OCI-LY1 (cell line): ENCODE measurements around the gene ITPRIPL2.

ENCODE experiments used
- H2AFZ ChIP-seq: fragments of 200-600 bp; sonication (generic), shearing (Covaris generic); 2 replicates; pipeline ENCODE4 v1.6.0; 2014; ENCODE audit warnings: antibody characterized with exemption, mild to moderate bottlenecking, low read length
- H3F3A ChIP-seq: fragments of 200-600 bp; sonication (generic), shearing (Covaris generic); 2 replicates; pipeline ENCODE4 v1.6.0; 2014; ENCODE audit warnings: mild to moderate bottlenecking, antibody characterized with exemption, low read length, moderate library complexity; ENCODE audit not compliant: insufficient read depth
- H3K27ac ChIP-seq: fragments of 200-600 bp; sonication (generic); 2 replicates; pipeline ENCODE4 v1.5.1; 2014; ENCODE audit warnings: low read length, mixed run types, mild to moderate bottlenecking, low read depth; ENCODE audit not compliant: poor library complexity, severe bottlenecking
- H3K27me3 ChIP-seq: fragments of 200-600 bp; sonication (generic); 2 replicates; pipeline ENCODE4 v1.6.0; 2014; ENCODE audit warnings: antibody characterized with exemption, mild to moderate bottlenecking, low read length, moderate library complexity; ENCODE audit not compliant: insufficient read depth
- H3K36me3 ChIP-seq: fragments of 200-600 bp; sonication (generic); 2 replicates; pipeline ENCODE4 v1.6.1; 2014; ENCODE audit warnings: mild to moderate bottlenecking, antibody characterized with exemption, low read length, moderate library complexity, mixed read lengths; ENCODE audit not compliant: insufficient read depth
- H3K4me1 ChIP-seq: fragments of 200-600 bp; sonication (generic); 2 replicates; pipeline ENCODE4 v1.5.1; 2014; ENCODE audit warnings: mild to moderate bottlenecking, low read length, moderate library complexity; ENCODE audit not compliant: insufficient read depth, severe bottlenecking
- H3K4me2 ChIP-seq: fragments of 200-600 bp; sonication (generic), shearing (Covaris generic); 2 replicates; pipeline ENCODE4 v1.6.1; 2014; ENCODE audit warnings: low read length
- H3K4me3 ChIP-seq: fragments of 200-600 bp; sonication (generic); 2 replicates; pipeline ENCODE4 v1.5.1; 2014; ENCODE audit warnings: low read length, low read depth, mild to moderate bottlenecking, mixed read lengths; ENCODE audit not compliant: poor library complexity, severe bottlenecking
- H3K79me2 ChIP-seq: fragments of 200-600 bp; shearing (Covaris generic); 2 replicates; pipeline ENCODE4 v1.6.1; 2016; ENCODE audit warnings: mixed run types, low read length, mixed read lengths; ENCODE audit not compliant: insufficient read depth
- H3K9ac ChIP-seq: fragments of 200-600 bp; sonication (generic), shearing (Covaris generic); 2 replicates; pipeline ENCODE4 v1.6.1; 2014; ENCODE audit warnings: mild to moderate bottlenecking, low read length, mixed read lengths
- H3K9me2 ChIP-seq: fragments of 200-600 bp; sonication (generic), shearing (Covaris generic); 2 replicates; pipeline ENCODE4 v1.6.1; 2014; ENCODE audit warnings: low read depth, mild to moderate bottlenecking, low read length, mixed read lengths
- H3K9me3 ChIP-seq: fragments of 200-600 bp; shearing (Covaris generic); 2 replicates; pipeline ENCODE4 v1.6.1; 2014; ENCODE audit warnings: low read length, mixed read lengths
- H4K20me1 ChIP-seq: fragments of 200-600 bp; sonication (generic), shearing (Covaris generic); 2 replicates; pipeline ENCODE4 v1.6.0; 2016; ENCODE audit warnings: mild to moderate bottlenecking, low read length; ENCODE audit not compliant: insufficient read depth
- CTCF ChIP-seq: fragments of 200-600 bp; sonication (generic), shearing (Covaris generic); IDR thresholded peaks from 2 replicates; pipeline ENCODE4 v1.5.1; 2017; ENCODE audit warnings: mild to moderate bottlenecking, antibody characterized with exemption, low read length, moderate library complexity, mixed read lengths
- EZH2 ChIP-seq: fragments of 200-600 bp; sonication (generic), shearing (Covaris generic); IDR thresholded peaks from 2 replicates; pipeline ENCODE4 v1.8.0; 2017; ENCODE audit warnings: borderline replicate concordance, mixed run types, mild to moderate bottlenecking, antibody characterized with exemption, low read length, moderate library complexity, mixed read lengths

ITPRIPL2 gene

GRCh38 chr16:19108409-19109287 lies 5.1 kb upstream of the ITPRIPL2 start:
- no peaks in the 10 kb centered on the region for H3F3A ChIP-seq
- no peaks in the 10 kb centered on the region for H3K9me3 ChIP-seq
- H3K9me2 ChIP-seq, result no peaks in the 10 kb centered on the region
- no peaks in the 10 kb centered on the region for H3K79me2 ChIP-seq
- peaks cover 3% of the 10 kb centered on the region; the same call in 1 of the 2 replicates for H3K27me3 ChIP-seq
- no peaks in the 10 kb centered on the region for H4K20me1 ChIP-seq
- no peaks in the 10 kb centered on the region for H3K36me3 ChIP-seq
- H3K4me2 ChIP-seq, result no peak overlapping the region
- H3K9ac ChIP-seq, result no peak overlapping the region
- TF ChIP-seq CTCF, result no peak
- H3K27ac ChIP-seq, result no peak overlapping the region
- no peaks in the 10 kb centered on the region for H3K4me1 ChIP-seq
- no peak overlapping the region for H3K4me3 ChIP-seq
- no peak overlapping the region for H2AFZ ChIP-seq

GRCh38 chr16:19109288-19109664 lies 4.5 kb upstream of the ITPRIPL2 start:
- Histone ChIP-seq H3K4me1 (no peaks in the 10 kb centered on the region), H3F3A (no peaks in the 10 kb centered on the region), H3K9me2 (no peaks in the 10 kb centered on the region), H3K27ac (no peak overlapping the region), H4K20me1 (no peaks in the 10 kb centered on the region), H3K27me3 (peaks cover 3% of the 10 kb centered on the region; the same call in 1 of the 2 replicates), H2AFZ (no peak overlapping the region), H3K4me3 (no peak overlapping the region), H3K79me2 (no peaks in the 10 kb centered on the region), H3K4me2 (no peak overlapping the region), H3K9me3 (no peaks in the 10 kb centered on the region), H3K36me3 (no peaks in the 10 kb centered on the region), H3K9ac (no peak overlapping the region)
- TF ChIP-seq CTCF (no peak), EZH2 (no peak)

GRCh38 chr16:19110537-19111360 lies 3.0 kb upstream of the ITPRIPL2 start:
- H3K4me3 ChIP-seq, result no peak overlapping the region
- TF ChIP-seq EZH2 (no peak), CTCF (no peak)
- H3K27ac ChIP-seq, result no peak overlapping the region
- no peak overlapping the region for H3K4me2 ChIP-seq
- H3K27me3 ChIP-seq, result peaks cover 3% of the 10 kb centered on the region; the same call in 1 of the 2 replicates
- H3F3A ChIP-seq, result no peaks in the 10 kb centered on the region
- no peak overlapping the region for H2AFZ ChIP-seq
- no peaks in the 10 kb centered on the region for H3K4me1 ChIP-seq
- no peaks in the 10 kb centered on the region for H4K20me1 ChIP-seq
- H3K79me2 ChIP-seq, result no peaks in the 10 kb centered on the region
- no peaks in the 10 kb centered on the region for H3K9me3 ChIP-seq
- no peak overlapping the region for H3K9ac ChIP-seq
- H3K36me3 ChIP-seq, result no peaks in the 10 kb centered on the region
- no peaks in the 10 kb centered on the region for H3K9me2 ChIP-seq
